GM12872 (cell line): Measurements from ENCODE around the gene POLR3F.

ENCODE experiments used
- CTCF ChIP-seq: IDR thresholded peaks from 3 replicates; pipeline ENCODE4 v1.5.1; 2011; ENCODE audit warnings: low read depth, mild to moderate bottlenecking, low read length, moderate library complexity; ENCODE audit not compliant: insufficient read depth

Gene POLR3F

DNA sequence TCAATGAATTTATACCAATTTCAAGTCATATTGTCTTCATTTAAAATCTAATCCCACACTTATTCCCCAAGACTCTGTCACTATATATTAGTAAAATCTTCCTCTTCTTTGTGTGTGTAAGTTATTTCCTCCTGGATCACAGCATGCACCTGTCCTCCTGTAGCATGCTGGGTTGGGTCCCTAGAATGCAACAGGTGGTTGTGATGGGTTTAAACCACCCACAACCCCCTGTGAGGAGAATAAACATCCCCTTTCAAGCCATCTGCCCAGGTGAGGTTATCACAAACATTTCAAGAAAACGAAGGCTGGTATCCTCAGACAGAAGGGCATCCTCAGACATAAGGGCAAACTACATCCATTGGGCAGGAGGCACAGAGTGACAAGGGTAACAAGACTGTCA, 26.8 kb upstream of the POLR3F start:
- TF ChIP-seq CTCF, result no peak

GRCh38 chr20:18443886-18444285, 23.3 kb upstream of the POLR3F start:
- TF ChIP-seq CTCF, result no peak

DNA sequence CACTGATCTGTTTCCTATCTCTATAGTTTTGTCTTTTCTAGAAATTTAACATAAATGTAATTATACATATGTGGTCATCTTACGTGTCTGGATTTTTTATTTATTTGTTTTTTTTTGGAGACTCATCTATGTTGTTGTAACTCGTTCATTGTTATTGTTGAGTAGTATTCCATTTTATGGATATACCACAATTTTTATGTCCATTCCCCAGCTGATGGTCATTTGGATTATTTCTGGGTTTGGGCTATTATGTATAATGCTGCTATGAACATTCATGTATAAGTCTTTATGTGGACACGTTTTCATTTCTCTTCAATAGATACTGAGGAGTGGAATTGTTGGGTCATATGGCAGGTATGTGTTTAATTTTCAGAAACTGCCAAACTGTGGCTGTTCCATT, 10.6 kb upstream of the POLR3F start:
- TF ChIP-seq CTCF, result no peak

- TF ChIP-seq CTCF, result no peak
Observed at GRCh38 chr20:18465536-18466200, 1.5 kb upstream of the POLR3F start.

GRCh38 chr20:18466574-18466893, 656 bp upstream of the POLR3F start:
- TF ChIP-seq CTCF, result no peak

DNA sequence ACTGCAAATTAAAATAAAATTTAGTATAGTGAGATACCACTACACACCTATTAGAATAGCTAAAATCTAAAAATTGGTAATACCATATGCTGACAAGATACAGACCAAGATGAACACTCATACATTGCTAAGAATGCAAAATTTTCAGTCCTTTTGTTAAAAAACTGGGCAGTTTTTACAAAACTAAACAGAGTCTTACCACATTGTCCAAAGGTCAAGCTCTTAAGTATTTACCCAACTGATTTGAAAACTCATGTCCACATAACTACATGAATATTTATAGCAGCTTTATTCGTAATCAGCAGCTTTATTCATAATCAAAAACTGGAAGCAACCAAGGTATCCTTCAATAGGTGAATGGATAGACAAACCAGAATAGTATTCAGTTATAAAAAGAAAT, 10.0 kb downstream of the POLR3F start:
- TF ChIP-seq CTCF, result no peak

DNA sequence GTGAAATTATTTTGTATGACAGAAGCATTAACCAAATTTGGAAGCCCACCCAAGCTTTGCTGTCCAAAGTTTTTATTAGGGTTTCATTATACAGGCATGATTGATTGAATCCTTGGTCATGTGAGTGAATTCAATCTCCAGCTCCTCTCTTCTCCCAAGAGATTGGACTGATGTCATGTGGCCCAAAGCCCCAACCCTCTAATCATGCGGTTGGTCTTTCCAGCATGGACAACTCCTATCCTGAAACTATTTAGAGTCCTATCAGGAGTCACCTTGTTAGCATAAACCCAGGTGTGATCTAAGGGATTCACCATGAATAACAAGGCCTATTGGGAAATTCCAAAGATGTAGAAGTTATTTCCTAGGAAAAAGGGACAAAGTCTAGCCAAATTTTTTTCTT, 10.6 kb downstream of the POLR3F start:
- TF ChIP-seq CTCF, result no peak
